ENCODE data around the gene GGT6. TPM values are rescaled to one million over a fixed set of nuclear protein-coding genes. Genes with fewer than 3 reads are reported as not detected.

Gene GGT6
- total RNA-seq, 1 experiment from 2014 or later = not detected

DNA sequence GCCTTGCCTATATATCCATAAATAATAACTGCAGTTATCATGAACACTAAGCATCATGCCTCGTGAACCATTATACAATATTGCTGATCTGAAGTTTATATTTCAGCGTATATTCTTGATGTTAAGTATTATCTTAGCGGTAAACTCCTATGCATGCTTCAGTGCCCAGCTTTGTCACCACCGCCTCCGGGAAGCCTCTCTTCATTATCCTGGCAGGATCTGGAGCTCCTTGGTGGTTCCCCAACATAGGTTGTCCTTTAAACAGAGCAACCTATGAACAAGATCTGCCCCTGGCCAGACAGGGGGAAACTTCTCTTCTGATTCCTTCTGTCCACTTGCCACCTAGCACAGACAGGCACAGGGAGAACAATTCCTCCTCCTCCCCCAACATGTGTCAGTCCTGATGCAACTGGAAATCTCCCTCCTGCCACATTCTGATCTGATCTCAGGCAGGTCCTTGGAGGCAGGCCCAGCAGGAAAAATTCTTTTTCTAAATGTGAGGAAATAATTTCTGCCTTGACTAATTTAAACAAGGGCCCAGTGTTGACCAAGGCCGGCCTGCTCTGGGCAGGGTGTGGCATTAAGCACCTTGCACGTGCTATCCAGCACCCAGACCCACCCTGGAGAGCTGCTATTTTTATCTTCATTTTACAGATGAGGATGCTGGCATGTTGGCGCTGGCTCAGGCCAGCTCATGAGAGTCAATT lies 39.3 kb downstream of the GGT6 start:
- CTCF ChIA-PET = interaction anchor here (0.5 kb wide), 1 partner anchor 98 kb away, joined by 5 read pairs; no protein-coding TSS in a partner anchor
- intact Hi-C loops (cut with micrococcal nuclease) = no loop called here
- 0 out of 2 replicates have a peak, but pooled peaks cover 4% of the 10 kb centered on the region for H3K4me1 ChIP-seq (ENCODE audit: insufficient read depth, low read length)

GRCh38 chr17:4520060-4520893 lies 40.1 kb downstream of the GGT6 start:
- ATAC-seq (no peak), DNase-seq (no peak)
- Histone ChIP-seq H3K79me2 (ENCODE audit: low read length) (no peaks in the 10 kb centered on the region), H3K9ac (ENCODE audit: low read length) (no peak overlapping the region), H3K4me3 (ENCODE audit: low read length) (no peak overlapping the region), H3K4me1 (ENCODE audit: insufficient read depth, low read length) (0 out of 2 replicates have a peak, but pooled peaks cover 4% of the 10 kb centered on the region), H3K9me3 (ENCODE audit: low read length) (no peaks in the 10 kb centered on the region), H3K36me3 (ENCODE audit: low read depth, low read length) (no peaks in the 10 kb centered on the region), H3K9me2 (replicated peaks; ENCODE audit: low read length) (no peaks in the 10 kb centered on the region), H4K20me1 (ENCODE audit: low read length) (no peaks in the 10 kb centered on the region), H2AFZ (ENCODE audit: low read length) (no peak overlapping the region), H3K27ac (ENCODE audit: low read length) (no peak overlapping the region), H3K4me2 (ENCODE audit: low read length) (no peak overlapping the region), H3F3A (ENCODE audit: low read length, unreplicated experiment) (no peaks in the 10 kb centered on the region), H3K27me3 (ENCODE audit: low read length) (no peaks in the 10 kb centered on the region)
- CTCF ChIA-PET = no interaction called here
- no TSS peak for BruUV-seq (replicated peaks)
- intact Hi-C loops (cut with micrococcal nuclease) = no loop called here
- POLR2A ChIA-PET (ENCODE audit: unreplicated experiment) = no interaction called here
- TF ChIP-seq EZH2phosphoT487 (IDR thresholded peaks at IDR 0.05; ENCODE audit: borderline replicate concordance, low read length) = no peak
- TF ChIP-seq CTCF (conservative IDR thresholded peaks at IDR 0.05; ENCODE audit: low read depth, low read length) = no peak
- no peak for TF ChIP-seq EZH2 (IDR thresholded peaks at IDR 0.05; ENCODE audit: low read length, unreplicated experiment)

More for the DNA sequence above, 39.3 kb downstream of the GGT6 start:
- Histone ChIP-seq H3K27ac (ENCODE audit: low read length) (no peak overlapping the region), H3K9ac (ENCODE audit: low read length) (no peak overlapping the region), H3K27me3 (ENCODE audit: low read length) (no peaks in the 10 kb centered on the region), H3K4me2 (ENCODE audit: low read length) (no peak overlapping the region), H3K4me3 (ENCODE audit: low read length) (no peak overlapping the region), H4K20me1 (ENCODE audit: low read length) (no peaks in the 10 kb centered on the region), H3K9me3 (ENCODE audit: low read length) (no peaks in the 10 kb centered on the region), H3K79me2 (ENCODE audit: low read length) (no peaks in the 10 kb centered on the region), H3K36me3 (ENCODE audit: low read depth, low read length) (no peaks in the 10 kb centered on the region), H2AFZ (ENCODE audit: low read length) (no peak overlapping the region), H3K9me2 (replicated peaks; ENCODE audit: low read length) (no peaks in the 10 kb centered on the region), H3F3A (ENCODE audit: low read length, unreplicated experiment) (no peaks in the 10 kb centered on the region)
- TF ChIP-seq EZH2 (IDR thresholded peaks at IDR 0.05; ENCODE audit: low read length, unreplicated experiment) = no peak
- TF ChIP-seq CTCF (conservative IDR thresholded peaks at IDR 0.05; ENCODE audit: low read depth, low read length) = no peak
- TF ChIP-seq EZH2phosphoT487 (IDR thresholded peaks at IDR 0.05; ENCODE audit: borderline replicate concordance, low read length) = no peak
- POLR2A ChIA-PET (ENCODE audit: unreplicated experiment) = no interaction called here
- peak; percentile 28 for DNase-seq
- no TSS peak for BruUV-seq (replicated peaks)
- peak; percentile 57 for ATAC-seq

All from PC-3 (cell line).